GM03348 (cell line): ENCODE measurements around the gene DUSP16.

Experiments
- DNase-seq: peaks from one replicate; pipeline ENCODE4 v3.0.0; 2012; ENCODE audit warnings: low spot score

The DUSP16 gene

GRCh38 chr12:12467688-12468261 is 94.9 kb downstream of the DUSP16 start:
- DNase-seq = no peak

GRCh38 chr12:12467264-12467663 is 95.4 kb downstream of the DUSP16 start:
- no peak for DNase-seq

- no peak for DNase-seq
Observed at GRCh38 chr12:12466157-12466556, 96.5 kb downstream of the DUSP16 start.

- no peak for DNase-seq
Observed at GRCh38 chr12:12465522-12465921, 97.1 kb downstream of the DUSP16 start.

GRCh38 chr12:12461923-12462315 is 100.7 kb downstream of the DUSP16 start:
- DNase-seq = no peak

GRCh38 chr12:12460935-12461922 is 101.4 kb downstream of the DUSP16 start:
- DNase-seq = no peak

- no peak for DNase-seq
Observed at GRCh38 chr12:12456637-12457036, 106.0 kb downstream of the DUSP16 start.

- DNase-seq = no peak
Observed at GRCh38 chr12:12454315-12454714, 108.3 kb downstream of the DUSP16 start.

GRCh38 chr12:12453635-12454034 is 109.0 kb downstream of the DUSP16 start:
- no peak for DNase-seq

GRCh38 chr12:12452326-12452902 is 110.2 kb downstream of the DUSP16 start:
- no peak for DNase-seq

GRCh38 chr12:12451098-12451497 is 111.6 kb downstream of the DUSP16 start:
- no peak for DNase-seq

- no peak for DNase-seq
Observed at GRCh38 chr12:12450043-12450471, 112.6 kb downstream of the DUSP16 start.

GRCh38 chr12:12449533-12450025 is 113.1 kb downstream of the DUSP16 start:
- no peak for DNase-seq

GRCh38 chr12:12447837-12448236 is 114.8 kb downstream of the DUSP16 start:
- DNase-seq = no peak

- DNase-seq = no peak
Observed at GRCh38 chr12:12447236-12447635, 115.4 kb downstream of the DUSP16 start.

- DNase-seq = no peak
Observed at GRCh38 chr12:12446786-12447185, 115.9 kb downstream of the DUSP16 start.

- DNase-seq = no peak
Observed at GRCh38 chr12:12445882-12446181, 116.8 kb downstream of the DUSP16 start.

- DNase-seq = no peak
Observed at GRCh38 chr12:12445165-12445881, 117.3 kb downstream of the DUSP16 start.

- peak; percentile 24 for DNase-seq
Observed at GRCh38 chr12:12443431-12443878, 119.2 kb downstream of the DUSP16 start.

- DNase-seq = peak; percentile 27
Observed at GRCh38 chr12:12442548-12443071, 120.1 kb downstream of the DUSP16 start.

- DNase-seq = no peak
Observed at GRCh38 chr12:12441843-12442461, 120.7 kb downstream of the DUSP16 start.

GRCh38 chr12:12441429-12441807 is 121.2 kb downstream of the DUSP16 start:
- no peak for DNase-seq
